Measurements from ENCODE around the gene ARMC5.

- TF ChIP-seq POLR2AphosphoS5 (IDR thresholded peaks at IDR 0.05; ENCODE audit: borderline replicate concordance, low read depth, low read length) (no peak), EZH2 (IDR thresholded peaks at IDR 0.05) (no peak)
Measured at GRCh38 chr16:31513126-31513525, 53.8 kb downstream of the ARMC5 start.

Measured in SK-N-MC (cell line).